ENCODE measurements around the gene FOS. TPM values are rescaled to one million over a fixed set of nuclear protein-coding genes. Genes with fewer than 3 reads are reported as not detected.

Gene FOS
- total and polyA plus RNA-seq, 2 of the 8 experiments (the other 6 are each of a cell fraction or from before 2014, with no cell fraction given), result 50.2 to 51.8 TPM

DNA sequence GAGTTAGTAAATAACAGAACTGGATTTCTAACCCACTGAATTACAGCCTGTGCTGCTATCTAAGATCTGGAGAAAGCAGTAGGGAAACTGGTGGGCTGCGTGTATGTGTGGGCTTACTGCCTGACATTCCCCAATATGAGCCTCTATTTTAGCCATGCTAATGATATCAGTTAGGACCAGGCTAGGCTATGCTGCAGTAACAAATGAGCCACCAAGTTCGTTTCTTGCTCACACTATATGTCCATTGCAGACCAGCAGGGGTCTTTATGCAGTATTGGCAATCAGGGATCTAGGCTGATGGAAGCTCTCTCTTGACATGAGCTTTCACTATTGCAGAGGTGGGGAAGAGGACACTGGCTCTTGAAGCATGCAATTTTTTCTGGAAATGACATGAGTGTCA lies 40.4 kb downstream of the FOS start:
- FAIRE-seq, result no peak
- TF ChIP-seq EP300 (IDR thresholded peaks at IDR 0.05; ENCODE audit: borderline replicate concordance in 1 of 2, low read depth in 2 of 2, low read length in 2 of 2) (no peak), USF2 (IDR thresholded peaks at IDR 0.05; ENCODE audit: low read length) (no peak), POLR2A (IDR thresholded peaks at IDR 0.05; ENCODE audit: control extremely low read depth in 1 of 2, low read depth in 2 of 2, low read length in 2 of 2) (no peak), EZH2 (IDR thresholded peaks at IDR 0.05; ENCODE audit: low read depth, low read length, severe bottlenecking) (no peak)

More for the DNA sequence above, 40.4 kb downstream of the FOS start:
- Histone ChIP-seq H3K14ac (ENCODE audit: insufficient read length) (no peak overlapping the region), H3K4me1 (replicated peaks in 1 of 4; ENCODE audit: control insufficient read depth in 3 of 4, insufficient read depth in 4 of 4, low read length in 3 of 4) (peaks cover 0 to 6% (median 2%) of the 10 kb centered on the region in 4 experiments; a peak in 2 of 7 replicates), H4K91ac (replicated peaks; ENCODE audit: insufficient read length, low read length) (no peak overlapping the region), H3K4me2 (ENCODE audit: insufficient read depth in 1 of 2, low read depth in 2 of 2, low read length in 2 of 2) (no peak overlapping the region), H4K5ac (ENCODE audit: insufficient read length, low read depth, low read length) (no peak overlapping the region), H3K56ac (replicated peaks; ENCODE audit: insufficient read length, low read depth, low read length) (no peak overlapping the region), H3K9me3 (ENCODE audit: insufficient read depth in 2 of 2, low read depth in 1 of 2, low read length in 1 of 2) (no peaks in the 10 kb centered on the region), H3K18ac (ENCODE audit: extremely low read depth, low read length) (no peak overlapping the region), H3K36me3 (ENCODE audit: control insufficient read depth in 2 of 4, insufficient read depth in 4 of 4, low read length in 3 of 4) (no peaks in the 10 kb centered on the region), H3K27ac (ENCODE audit: low read depth, low read length) (no peak overlapping the region), H3K4ac (replicated peaks; ENCODE audit: insufficient read length, low read depth, low read length) (no peak overlapping the region), H2BK20ac (ENCODE audit: low read length) (no peak overlapping the region), H3K4me3 (ENCODE audit: extremely low read depth in 1 of 4, insufficient read depth in 2 of 4, low read depth in 3 of 4, low read length in 4 of 4) (no peak overlapping the region), H4K8ac (ENCODE audit: extremely low read depth, insufficient read depth, low read length) (no peak overlapping the region), H2BK5ac (ENCODE audit: low read depth, low read length) (no peak overlapping the region), H4K20me1 (replicated peaks in 1 of 2; ENCODE audit: control insufficient read depth in 1 of 2, insufficient read depth in 2 of 2, low read length in 2 of 2) (no peaks in the 10 kb centered on the region), H3K27me3 (replicated peaks in 1 of 4; ENCODE audit: control insufficient read depth in 3 of 4, extremely low read depth in 1 of 4, insufficient read depth in 3 of 4, low read length in 3 of 4) (no peaks in the 10 kb centered on the region), H3K79me1 (ENCODE audit: low read depth, low read length) (no peaks in the 10 kb centered on the region), H2BK15ac (ENCODE audit: low read length) (no peak overlapping the region), H2BK120ac (replicated peaks; ENCODE audit: low read depth, low read length) (no peak overlapping the region), H2AFZ (ENCODE audit: low read length) (no peak overlapping the region), H2AK5ac (ENCODE audit: low read depth, low read length) (no peak overlapping the region), H3K9ac (replicated peaks in 1 of 4; ENCODE audit: extremely low read depth in 1 of 4, low read depth in 3 of 4, low read length in 3 of 4) (no peak overlapping the region), H2BK12ac (ENCODE audit: low read depth, low read length) (no peak overlapping the region), H3K23ac (ENCODE audit: insufficient read length) (no peak overlapping the region), H3K23me2 (ENCODE audit: low read depth, low read length) (no peaks in the 10 kb centered on the region; the same call in 1 of the 2 replicates), H3K79me2 (ENCODE audit: control insufficient read depth in 1 of 2, insufficient read depth in 2 of 2, low read length in 2 of 2) (no peaks in the 10 kb centered on the region)
- DNase-seq (ENCODE audit: low read depth in 1 of 2, low spot score in 2 of 2), result no peak
- 87% methylated on average over 2 of the region's 2 CpGs; no CpG with 5 or more reads in 1 of the 2 experiments for WGBS, 2 experiments (ENCODE audit: extremely low coverage in 1 of 2, insufficient coverage in 1 of 2, insufficient read length in 1 of 2, insufficient replicate concordance in 2 of 2, low coverage in 1 of 2, low lambda C conversion rate in 2 of 2, missing lambda C conversion rate in 1 of 2)
- POLR2A ChIA-PET (ENCODE audit: partially characterized antibody), result no interaction called here
- CTCF ChIA-PET (ENCODE audit: partially characterized antibody), result interaction anchor here (1.1 to 2.6 kb wide), 3 partner anchors 10 to 170 kb away, joined by 3 to 10 read pairs (median 3); no protein-coding TSS in a partner anchor
